EL (cell line): ENCODE results near the gene SEPSECS.

ENCODE experiments used
- DNase-seq: peaks from one replicate; pipeline ENCODE4 v3.0.0-alpha.2; 2016

The SEPSECS gene

GRCh38 chr4:25078523-25078922, 81.7 kb downstream of the SEPSECS start:
- no peak for DNase-seq

- no peak for DNase-seq
Measured at GRCh38 chr4:25076625-25077398, 83.4 kb downstream of the SEPSECS start.

DNA sequence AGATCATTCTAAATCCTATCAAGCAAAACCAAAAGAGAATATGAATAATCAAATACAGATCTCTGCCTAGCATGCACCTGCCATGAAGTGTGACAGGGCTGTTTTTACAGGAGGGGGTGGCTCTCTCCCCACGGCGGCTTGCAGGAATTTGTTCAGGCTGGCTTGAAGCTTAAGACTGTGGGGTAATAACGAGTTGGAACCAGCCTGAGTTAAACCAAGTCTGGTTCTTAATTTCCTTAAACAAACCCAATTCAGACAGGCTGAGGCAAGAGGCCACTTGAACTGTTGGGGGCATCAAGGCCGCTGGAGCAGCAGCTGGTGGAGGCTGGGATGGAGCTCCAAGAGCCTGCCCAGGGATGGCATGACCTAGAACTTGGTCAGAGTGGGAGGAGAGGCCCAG, 84.4 kb downstream of the SEPSECS start:
- DNase-seq = no peak

DNA sequence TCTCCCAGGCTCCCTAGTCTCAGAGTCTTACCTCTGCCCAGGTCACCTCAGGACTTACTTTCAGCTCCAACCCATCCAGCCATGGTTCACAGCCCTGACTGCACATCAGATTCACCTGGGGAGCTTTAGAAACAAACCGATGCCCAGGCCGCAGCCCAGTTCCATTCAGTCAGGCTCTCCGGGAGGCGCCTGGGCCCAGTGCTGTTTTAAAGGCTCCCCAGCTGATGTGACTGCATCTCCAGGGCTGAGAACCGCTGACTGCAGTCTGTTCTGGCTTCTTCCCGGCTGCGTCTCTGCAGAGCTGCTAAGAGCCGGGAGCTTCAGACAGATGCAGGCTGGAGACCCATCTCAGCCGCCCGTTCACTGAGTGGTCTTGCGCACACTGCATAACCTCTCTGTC, 85.1 kb downstream of the SEPSECS start:
- no peak for DNase-seq

DNA sequence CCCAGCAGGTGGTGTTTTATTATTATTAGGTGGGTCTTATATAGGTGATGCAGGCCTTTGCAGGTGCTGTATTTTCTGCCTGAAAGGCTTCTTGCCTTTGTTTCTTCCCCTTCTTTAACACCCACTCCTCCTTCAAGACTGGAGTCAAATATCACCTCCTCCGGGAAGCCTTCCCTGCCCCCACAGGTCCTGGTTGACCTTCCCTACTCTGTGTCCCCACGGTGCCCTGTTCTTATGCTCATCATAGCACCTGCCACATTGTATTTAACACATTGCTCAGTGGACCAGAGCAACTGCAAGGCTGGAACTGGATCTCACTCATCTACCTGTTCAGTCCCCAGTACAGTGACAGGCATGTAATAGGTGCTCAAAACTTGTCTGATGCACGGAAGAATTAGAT, 89.7 kb downstream of the SEPSECS start:
- DNase-seq = no peak
